ENCODE measurements around the gene PKIB.

The PKIB gene

DNA sequence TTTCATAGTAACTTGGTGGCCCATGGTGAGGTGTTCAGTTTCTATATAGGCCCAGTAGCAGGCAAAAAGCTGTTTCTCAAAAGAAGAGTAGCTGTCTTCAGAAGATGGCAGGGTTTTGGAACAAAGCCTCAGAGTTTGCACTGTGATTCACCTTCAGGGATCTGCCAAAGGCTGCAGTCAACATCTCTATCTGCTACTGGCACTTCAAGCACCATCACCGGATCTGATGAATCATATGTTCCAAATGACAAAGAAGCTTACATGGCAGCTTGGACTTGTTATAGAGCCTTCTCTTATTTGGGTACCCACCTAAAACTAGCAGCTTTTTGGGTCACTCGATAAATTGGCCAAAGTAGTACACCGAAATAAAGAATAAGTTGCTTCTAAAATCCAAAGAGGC is 39.5 kb downstream of the PKIB start:
- no peak overlapping the region for H3K4me3 ChIP-seq (replicated peaks; ENCODE audit: low read depth, low read length)
- no peak for TF ChIP-seq CTCF (IDR thresholded peaks at IDR 0.05; ENCODE audit: low read length, missing control alignments)
- no peak for DNase-seq (ENCODE audit: low read depth)

- TF ChIP-seq CTCF (IDR thresholded peaks at IDR 0.05; ENCODE audit: low read length, missing control alignments), result no peak
- no peak for DNase-seq (ENCODE audit: low read depth)
- H3K4me3 ChIP-seq (replicated peaks; ENCODE audit: low read depth, low read length), result no peak overlapping the region
These were observed 40.2 kb downstream of the PKIB start for GRCh38 chr6:122650403-122650802.

GRCh38 chr6:122651031-122651430 is 40.8 kb downstream of the PKIB start:
- no peak for TF ChIP-seq CTCF (IDR thresholded peaks at IDR 0.05; ENCODE audit: low read length, missing control alignments)
- H3K4me3 ChIP-seq (replicated peaks; ENCODE audit: low read depth, low read length), result no peak overlapping the region
- DNase-seq (ENCODE audit: low read depth), result no peak

DNA sequence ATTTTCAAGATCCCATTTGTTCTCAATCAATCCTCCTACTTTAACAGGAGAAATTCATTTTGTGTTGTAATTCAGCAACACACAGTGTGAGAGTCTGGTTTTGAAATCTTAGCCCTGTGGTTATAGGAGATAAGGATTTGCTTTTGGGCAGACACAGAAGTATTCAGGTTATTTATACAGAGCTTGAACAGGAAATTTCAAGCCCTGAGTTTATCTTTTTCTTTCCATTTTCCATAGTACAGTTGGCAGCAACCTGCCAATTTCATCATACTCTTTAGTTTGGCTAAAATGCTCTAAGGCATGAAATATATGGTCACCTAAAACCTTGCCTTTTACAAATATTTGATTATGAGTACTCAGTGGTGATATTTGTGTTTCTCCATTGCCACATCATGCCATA is 41.4 kb downstream of the PKIB start:
- DNase-seq (ENCODE audit: low read depth), result peak; percentile 65
- H3K4me3 ChIP-seq (replicated peaks; ENCODE audit: low read depth, low read length), result no peak overlapping the region
- TF ChIP-seq CTCF (IDR thresholded peaks at IDR 0.05; ENCODE audit: low read length, missing control alignments), result no peak

GRCh38 chr6:122652431-122652830 is 42.2 kb downstream of the PKIB start:
- DNase-seq (ENCODE audit: low read depth), result no peak
- TF ChIP-seq CTCF (IDR thresholded peaks at IDR 0.05; ENCODE audit: low read length, missing control alignments), result no peak
- no peak overlapping the region for H3K4me3 ChIP-seq (replicated peaks; ENCODE audit: low read depth, low read length)

- no peak for TF ChIP-seq CTCF (IDR thresholded peaks at IDR 0.05; ENCODE audit: low read length, missing control alignments)
- DNase-seq (ENCODE audit: low read depth), result no peak
- H3K4me3 ChIP-seq (replicated peaks; ENCODE audit: low read depth, low read length), result no peak overlapping the region
These were observed 42.9 kb downstream of the PKIB start for GRCh38 chr6:122653094-122653493.

DNA sequence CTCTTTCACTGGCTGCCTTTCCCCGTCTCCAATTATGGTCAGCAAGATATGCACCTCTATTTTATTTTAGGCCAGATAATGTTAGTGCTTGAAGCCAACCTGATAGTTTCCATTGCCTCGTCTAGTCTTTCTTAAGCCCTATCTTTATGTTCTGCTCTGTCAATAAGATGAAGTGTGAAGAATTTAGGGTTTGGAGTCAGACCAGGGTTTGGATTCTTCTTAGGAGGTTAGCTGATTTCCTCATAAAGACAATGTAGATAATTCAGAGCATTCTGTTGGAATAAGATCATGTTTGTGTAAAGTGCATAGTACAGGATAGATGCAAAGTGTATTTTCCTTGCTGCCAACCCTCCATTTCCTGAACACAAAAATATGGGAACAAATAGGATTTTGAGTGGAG is 43.8 kb downstream of the PKIB start:
- DNase-seq (ENCODE audit: low read depth), result peak; percentile 11
- no peak overlapping the region for H3K4me3 ChIP-seq (replicated peaks; ENCODE audit: low read depth, low read length)

More for the DNA sequence above, 43.8 kb downstream of the PKIB start:
- TF ChIP-seq CTCF (IDR thresholded peaks at IDR 0.05; ENCODE audit: low read length, missing control alignments), result no peak
